HepG2 (cell line): Measurements from ENCODE around the gene FFAR1. TPM values are rescaled to one million over a fixed set of nuclear protein-coding genes. Genes with fewer than 3 reads are reported as not detected.
A peak's percentile ranks its signal among the peaks of the same experiment; 100 is the strongest.

Source experiments
- ATAC-seq: fragments of 200-7000 bp; cut with Tn5 transposase; 3 replicates; pipeline ENCODE4 v1.9.1; 2020; ENCODE audit warnings: mild to moderate bottlenecking, moderate library complexity
- BruUV-seq: library from RNA; stranded (reverse); fragments of 400-500 nt; replicated peaks from 2 replicates; lab custom pipeline; 2021; lab: Mats Ljungman, UMichigan
- CTCF ChIA-PET: fragments of 300-600 bp; formaldehyde crosslinking; extraction: SDS; loops from one replicate; lab custom pipeline; 2021; ENCODE audit warnings: low total read pairs, inconsistent platforms, low intra/inter-chr PET ratio; lab: Yijun Ruan, JAX
- POLR2A ChIA-PET: fragments of 350-600 bp; sonication (Branson Sonifier 250); formaldehyde crosslinking; loops from one replicate; lab custom pipeline; 2020; ENCODE audit warnings: antibody characterized with exemption, inconsistent platforms; lab: Yijun Ruan, JAX
- DNase-seq: peaks from one replicate; pipeline ENCODE4 v3.0.0-alpha.2; 2015; ENCODE audit warnings: low spot score
- FAIRE-seq: peaks from 3 replicates; lab custom pipeline; 2011; peaks lifted over from hg19 to GRCh38; lab: Jason Lieb, UNC
- H2AFZ ChIP-seq: one replicate; pipeline ENCODE4 v1.6.1; 2011; ENCODE audit warnings: low read length, inconsistent platforms
- H3K27ac ChIP-seq: fragments of 300-600 bp; 3 replicates; pipeline ENCODE4 v1.8.0; 2011; ENCODE audit warnings: mixed run types, mild to moderate bottlenecking, mixed read lengths, low read length, inconsistent platforms; ENCODE audit not compliant: insufficient read depth; ENCODE audit errors: extremely low read length
- H3K27me3 ChIP-seq, 2 experiments: fragments of 200-600 bp in 1 of 2; 2 replicates in 1 of 2; 3 replicates in 1 of 2; pipeline versions ENCODE4 v1.6.0 to v1.8.0; 2011; ENCODE audit warnings: low read length in 2 of 2, mild to moderate bottlenecking in 2 of 2, moderate library complexity in 2 of 2, inconsistent platforms in 1 of 2; ENCODE audit not compliant: insufficient read depth in 2 of 2, control insufficient read depth in 1 of 2
- H3K36me3 ChIP-seq, 2 experiments: fragments of 200-600 bp in 1 of 2; replicated peaks in 1 of 2; 2 replicates in 1 of 2; 3 replicates in 1 of 2; pipeline versions ENCODE4 v1.5.1 to v1.8.0; 2011; ENCODE audit warnings: low read length in 2 of 2, inconsistent platforms in 1 of 2; ENCODE audit not compliant: insufficient read depth in 2 of 2, control insufficient read depth in 1 of 2
- H3K4me1 ChIP-seq: 2 replicates; pipeline ENCODE4 v1.5.1; 2012; ENCODE audit warnings: low read length, inconsistent platforms; ENCODE audit not compliant: insufficient read depth
- H3K4me2 ChIP-seq: 2 replicates; pipeline ENCODE4 v1.6.0; 2011; ENCODE audit warnings: low read depth, low read length, inconsistent platforms
- H3K4me3 ChIP-seq, 3 experiments: fragments of 200-600 bp in 1 of 3; sonication (generic), shearing (Covaris generic) in 1 of 3; replicated peaks in 1 of 3; 2 replicates each; pipeline ENCODE4 v1.5.1; 2011 to 2016; ENCODE audit warnings: low read length in 3 of 3, inconsistent platforms in 2 of 3, low read depth in 2 of 3, mild to moderate bottlenecking in 2 of 3, control low read depth in 1 of 3, mixed read lengths in 1 of 3; ENCODE audit not compliant: insufficient read depth in 1 of 3
- H3K79me2 ChIP-seq: one replicate; pipeline ENCODE4 v1.6.1; 2011; ENCODE audit warnings: low read length, inconsistent platforms; ENCODE audit not compliant: insufficient read depth
- H3K9ac ChIP-seq: 2 replicates; pipeline ENCODE4 v1.6.0; 2011; ENCODE audit warnings: mild to moderate bottlenecking, low read depth, low read length, inconsistent platforms; ENCODE audit not compliant: insufficient read depth
- H3K9me3 ChIP-seq: 2 replicates; pipeline ENCODE4 v1.5.1; 2012; ENCODE audit warnings: mild to moderate bottlenecking, low read length
- H4K20me1 ChIP-seq: 2 replicates; pipeline ENCODE4 v1.6.0; 2011; ENCODE audit warnings: inconsistent platforms, mild to moderate bottlenecking, low read length, moderate library complexity; ENCODE audit not compliant: insufficient read depth
- ADNP ChIP-seq: sonication (generic); formaldehyde crosslinking; IDR thresholded peaks from 2 replicates; pipeline ENCODE4 v1.4.0; 2020; ENCODE audit warnings: missing genetic modification reagents
- JUNB ChIP-seq: sonication (generic); formaldehyde crosslinking; IDR thresholded peaks from 2 replicates; pipeline ENCODE4 v1.8.0; 2022; ENCODE audit warnings: missing genetic modification reagents, mild to moderate bottlenecking, borderline replicate concordance
- MAFG ChIP-seq: sonication (generic); formaldehyde crosslinking; IDR thresholded peaks from 2 replicates; pipeline ENCODE4 v1.5.1; 2020; ENCODE audit warnings: mild to moderate bottlenecking, missing genetic modification reagents
- MED13 ChIP-seq: sonication (generic); formaldehyde crosslinking; IDR thresholded peaks from 2 replicates; pipeline ENCODE4 v1.5.0; 2020; ENCODE audit warnings: missing genetic modification reagents
- ONECUT2 ChIP-seq: sonication (generic); formaldehyde crosslinking; IDR thresholded peaks from 2 replicates; pipeline ENCODE4 v1.4.0; 2020; ENCODE audit warnings: missing genetic modification reagents
- ZNF441 ChIP-seq: sonication (generic); formaldehyde crosslinking; IDR thresholded peaks from 2 replicates; pipeline ENCODE4 v1.7.0; 2021; ENCODE audit warnings: missing genetic modification reagents, borderline replicate concordance
- ZNF501 ChIP-seq: sonication (generic); formaldehyde crosslinking; IDR thresholded peaks from 2 replicates; pipeline ENCODE4 v1.5.1; 2020; ENCODE audit warnings: mild to moderate bottlenecking, moderate library complexity, missing genetic modification reagents
- ZNF552 ChIP-seq: sonication (generic); formaldehyde crosslinking; IDR thresholded peaks from 2 replicates; pipeline ENCODE4 v1.9.0; 2022; ENCODE audit warnings: missing genetic modification reagents, mild to moderate bottlenecking, borderline replicate concordance
- ZNF646 ChIP-seq: sonication (generic); formaldehyde crosslinking; IDR thresholded peaks from 2 replicates; pipeline ENCODE4 v1.9.0; 2021; ENCODE audit warnings: mild to moderate bottlenecking, missing genetic modification reagents
- ZNF792 ChIP-seq: IDR thresholded peaks from 2 replicates; pipeline ENCODE4 v1.6.1; 2016
- WGBS: methylation state at CpG from one replicate; pipeline ENCODE4 v1.1.6; 2017; ENCODE audit warnings: low lambda C conversion rate; 5-methylcytosine and 5-hydroxymethylcytosine counted together
- in situ Hi-C: cut with HindIII; loops from 2 replicates; pipeline ENCODE4 v1.10.0; 2017; ENCODE audit warnings: low pct_unique_long_range_greater_than_20kb; ENCODE audit not compliant: extremely low pct_ligation_motif_present
- intact Hi-C: fragments of 100-400 bp; cut with micrococcal nuclease; formaldehyde crosslinking; loops from one replicate; pipeline ENCODE4 v1.10.0; 2022; ENCODE audit not compliant: unreplicated experiment
- polyA plus RNA-seq, 8 experiments: library from polyadenylated mRNA; depleted of rRNA in 3 of 8; stranded (reverse) in 7 of 8; unstranded in 1 of 8; fragments of >200 nt; fragmentation: Illumina TruSeq in 4 of 8; extraction: Trizol in 4 of 8; gene quantifications; 2 replicates each; pipeline versions ENCODE4 v1.2.1 to v1.2.3, GENCODE V29; 2011 to 2016; ENCODE audit warnings: low read depth in 4 of 8, missing spikeins in 1 of 8, mixed read lengths in 1 of 8; ENCODE audit not compliant: insufficient read depth in 1 of 8
- total RNA-seq, 5 experiments: library from RNA; depleted of rRNA; stranded (reverse); fragments of >200 nt; fragmentation: Illumina TruSeq; extraction: Trizol; gene quantifications; 2 replicates each; pipeline ENCODE4 v1.2.3, GENCODE V29; 2016; ENCODE audit warnings: low read depth in 1 of 5

Gene FFAR1
- total and polyA plus RNA-seq, 2 of the 13 experiments (the other 11 are each of a cell fraction or from before 2014, with no cell fraction given) = not detected

GRCh38 chr19:35297922-35298321 is 49.8 kb upstream of the FFAR1 start:
- Histone ChIP-seq H3K27ac (no peak overlapping the region), H3K36me3 (no peaks in the 10 kb centered on the region), H3K9me3 (no peaks in the 10 kb centered on the region), H3K9ac (no peak overlapping the region), H4K20me1 (no peaks in the 10 kb centered on the region), H3K4me1 (peaks cover 36% of the 10 kb centered on the region), H2AFZ (no peak overlapping the region), H3K4me3 (no peak overlapping the region), H3K79me2 (no peaks in the 10 kb centered on the region), H3K4me2 (no peak overlapping the region), H3K27me3 (peaks cover 6 to 22% of the 10 kb centered on the region in 2 experiments)
- WGBS = 79% methylated on average over 2 of the region's 2 CpGs
- no TSS peak for BruUV-seq
- no peak for TF ChIP-seq ONECUT2 (CRISPR knock-in tag)
- TF ChIP-seq MED13 (CRISPR knock-in tag) = no peak
- TF ChIP-seq ZNF792 (CRISPR knock-in tag) = no peak
- TF ChIP-seq ZNF501 (CRISPR knock-in tag) = no peak
- TF ChIP-seq ADNP (CRISPR knock-in tag) = no peak
- no peak for TF ChIP-seq MAFG (CRISPR knock-in tag)
- TF ChIP-seq JUNB (CRISPR knock-in tag) = 0 out of 2 replicates have a peak, but pooled peaks have one; percentile 10
- no peak for TF ChIP-seq ZNF441 (CRISPR knock-in tag)
- ATAC-seq = no peak
- in situ Hi-C loops = no loop called here
- ChIA-PET CTCF (no interaction called here), POLR2A (no interaction called here)
- DNase-seq = no peak
- FAIRE-seq = no peak
- intact Hi-C loops = no loop called here

- TF ChIP-seq ZNF552 (CRISPR knock-in tag) (no peak), ZNF646 (CRISPR knock-in tag) (peak; percentile 86)
- no peaks in the 10 kb centered on the region for H3K36me3 ChIP-seq
- in situ Hi-C loops = no loop called here
- ChIA-PET CTCF (no interaction called here), POLR2A (no interaction called here)
- ATAC-seq = no peak
- no TSS peak for BruUV-seq
- intact Hi-C loops = no loop called here
- no peaks in the 10 kb centered on the region for H3K9me3 ChIP-seq
- H3K27ac ChIP-seq = no peak overlapping the region
- DNase-seq = no peak
- peaks cover 30% of the 10 kb centered on the region for H3K4me1 ChIP-seq
- H3K9ac ChIP-seq = no peak overlapping the region
- H3K4me3 ChIP-seq = no peak overlapping the region
- no peaks in the 10 kb centered on the region for H4K20me1 ChIP-seq
- peaks cover 3 to 16% of the 10 kb centered on the region in 2 experiments for H3K27me3 ChIP-seq
- WGBS = 89% methylated on average over 5 of the region's 5 CpGs
- no peak overlapping the region for H2AFZ ChIP-seq
- no peaks in the 10 kb centered on the region for H3K79me2 ChIP-seq
- FAIRE-seq = no peak
- H3K4me2 ChIP-seq = no peak overlapping the region
Measured at GRCh38 chr19:35298561-35298972, 49.1 kb upstream of the FFAR1 start.
